HUES6 (cell line): ENCODE measurements around the gene HDAC8.
"Not testable (repeated sequence)": the region's sequence is repeated elsewhere in the genome, so short reads cannot be mapped to it uniquely, and the experiment has no call there.

ENCODE experiments used
- H3K27ac ChIP-seq: 2 replicates; pipeline ENCODE4 v1.7.0; 2013; ENCODE audit warnings: low read depth, mild to moderate bottlenecking, low read length, inconsistent platforms
- H3K27me3 ChIP-seq: 2 replicates; pipeline ENCODE4 v1.6.1; 2013; ENCODE audit warnings: low read length; ENCODE audit not compliant: control insufficient read depth, insufficient read depth
- H3K36me3 ChIP-seq: 2 replicates; pipeline ENCODE4 v1.6.1; 2013; ENCODE audit warnings: low read length; ENCODE audit not compliant: control insufficient read depth, insufficient read depth
- H3K4me1 ChIP-seq: 2 replicates; pipeline ENCODE4 v1.6.1; 2013; ENCODE audit warnings: low read length; ENCODE audit not compliant: control insufficient read depth, insufficient read depth
- H3K4me3 ChIP-seq: 2 replicates; pipeline ENCODE4 v1.5.1; 2013; ENCODE audit warnings: low read depth, low read length
- H3K9ac ChIP-seq: one replicate; pipeline ENCODE4 v1.6.1; 2013; ENCODE audit warnings: mild to moderate bottlenecking, low read length
- H3K9me3 ChIP-seq: 2 replicates; pipeline ENCODE4 v1.6.1; 2013; ENCODE audit warnings: low read depth, low read length; ENCODE audit not compliant: control insufficient read depth, insufficient read depth

The HDAC8 gene

GRCh38 chrX:72461288-72461687 is 111.4 kb downstream of the HDAC8 start:
- Histone ChIP-seq H3K9me3 (no peaks in the 10 kb centered on the region; the same call in 1 of the 2 replicates), H3K27me3 (peaks cover 2% of the 10 kb centered on the region; the same call in 1 of the 2 replicates), H3K4me3 (no peak overlapping the region), H3K9ac (no peak overlapping the region), H3K27ac (no peak overlapping the region), H3K4me1 (no peaks in the 10 kb centered on the region), H3K36me3 (peaks cover 11% of the 10 kb centered on the region)

- Histone ChIP-seq H3K9me3 (no peaks in the 10 kb centered on the region; the same call in 1 of the 2 replicates), H3K36me3 (peaks cover 11% of the 10 kb centered on the region), H3K9ac (no peak overlapping the region), H3K4me3 (no peak overlapping the region), H3K4me1 (no peaks in the 10 kb centered on the region), H3K27me3 (no peaks in the 10 kb centered on the region), H3K27ac (no peak overlapping the region)
Observed at GRCh38 chrX:72460715-72461114, 111.9 kb downstream of the HDAC8 start.

GRCh38 chrX:72449034-72449433 is 123.6 kb downstream of the HDAC8 start:
- not testable (repeated sequence) for H3K27ac ChIP-seq, H3K4me1 ChIP-seq, H3K36me3 ChIP-seq, H3K9ac ChIP-seq, H3K27me3 ChIP-seq, H3K4me3 ChIP-seq, H3K9me3 ChIP-seq

GRCh38 chrX:72440764-72441163 is 131.9 kb downstream of the HDAC8 start:
- H3K4me1 ChIP-seq, H3K36me3 ChIP-seq, H3K9me3 ChIP-seq, H3K27me3 ChIP-seq, H3K4me3 ChIP-seq, H3K27ac ChIP-seq, H3K9ac ChIP-seq: not testable (repeated sequence)

- Histone ChIP-seq H3K4me3 (no peak overlapping the region), H3K27me3 (no peaks in the 10 kb centered on the region), H3K9me3 (peaks cover 8% of the 10 kb centered on the region; the same call in 1 of the 2 replicates), H3K4me1 (no peaks in the 10 kb centered on the region), H3K9ac (no peak overlapping the region), H3K27ac (no peak overlapping the region), H3K36me3 (0 out of 2 replicates have a peak, but pooled peaks cover 4% of the 10 kb centered on the region)
Observed at GRCh38 chrX:72436010-72436409, 136.6 kb downstream of the HDAC8 start.

GRCh38 chrX:72430405-72430968 is 142.2 kb downstream of the HDAC8 start:
- Histone ChIP-seq H3K27me3 (no peaks in the 10 kb centered on the region), H3K36me3 (no peaks in the 10 kb centered on the region), H3K4me3 (no peak overlapping the region), H3K27ac (no peak overlapping the region), H3K9ac (no peak overlapping the region), H3K4me1 (no peaks in the 10 kb centered on the region), H3K9me3 (no peaks in the 10 kb centered on the region; the same call in 1 of the 2 replicates)

GRCh38 chrX:72421797-72422196 is 150.8 kb downstream of the HDAC8 start:
- Histone ChIP-seq H3K9ac (no peak overlapping the region), H3K4me3 (no peak overlapping the region), H3K9me3 (peaks cover 27% of the 10 kb centered on the region), H3K4me1 (no peaks in the 10 kb centered on the region), H3K27ac (no peak overlapping the region), H3K36me3 (no peaks in the 10 kb centered on the region; the same call in 1 of the 2 replicates), H3K27me3 (no peaks in the 10 kb centered on the region)

- no peaks in the 10 kb centered on the region for H3K27me3 ChIP-seq
- H3K27ac ChIP-seq = no peak overlapping the region
- H3K36me3 ChIP-seq = no peaks in the 10 kb centered on the region
- no peak overlapping the region for H3K9ac ChIP-seq
- H3K4me1 ChIP-seq = no peaks in the 10 kb centered on the region
- H3K4me3 ChIP-seq = no peak overlapping the region
- H3K9me3 ChIP-seq = 0 out of 2 replicates have a peak, but pooled peaks cover 4% of the 10 kb centered on the region
Observed at GRCh38 chrX:72409993-72410392, 162.7 kb downstream of the HDAC8 start.

GRCh38 chrX:72408885-72409284 is 163.8 kb downstream of the HDAC8 start:
- Histone ChIP-seq H3K36me3 (no peaks in the 10 kb centered on the region), H3K27me3 (no peaks in the 10 kb centered on the region), H3K4me3 (no peak overlapping the region), H3K4me1 (no peaks in the 10 kb centered on the region), H3K9ac (no peak overlapping the region), H3K27ac (no peak overlapping the region), H3K9me3 (0 out of 2 replicates have a peak, but pooled peaks cover 2% of the 10 kb centered on the region)

GRCh38 chrX:72405136-72405535 is 167.5 kb downstream of the HDAC8 start:
- not testable (repeated sequence) for H3K36me3 ChIP-seq, H3K4me3 ChIP-seq, H3K27me3 ChIP-seq, H3K4me1 ChIP-seq, H3K27ac ChIP-seq, H3K9ac ChIP-seq, H3K9me3 ChIP-seq

GRCh38 chrX:72402614-72403013 is 170.0 kb downstream of the HDAC8 start:
- no peaks in the 10 kb centered on the region for H3K4me1 ChIP-seq
- no peak overlapping the region for H3K27ac ChIP-seq
- no peaks in the 10 kb centered on the region for H3K27me3 ChIP-seq
- no peak overlapping the region for H3K4me3 ChIP-seq
- no peak overlapping the region for H3K9ac ChIP-seq
- H3K9me3 ChIP-seq = 0 out of 2 replicates have a peak, but pooled peaks cover 2% of the 10 kb centered on the region
- H3K36me3 ChIP-seq = no peaks in the 10 kb centered on the region
